Fibroblast of villous mesenchyme (primary cell): Measurements from ENCODE around the gene DRG2. TPM values are rescaled to one million over a fixed set of nuclear protein-coding genes. Genes with fewer than 3 reads are reported as not detected.

Experiments
- DNase-seq: peaks from one replicate; pipeline ENCODE4 v3.0.0-alpha.2; 2010; ENCODE audit warnings: low read depth
- H3K4me3 ChIP-seq: 2 replicates; pipeline ENCODE4 v1.5.1; 2011; ENCODE audit warnings: low read depth, mild to moderate bottlenecking, low read length
- CTCF ChIP-seq: IDR thresholded peaks from 2 replicates; pipeline ENCODE4 v1.5.1; 2012; ENCODE audit warnings: low read depth, mild to moderate bottlenecking, low read length; ENCODE audit not compliant: insufficient read depth
- total RNA-seq: library from RNA; depleted of rRNA; stranded (reverse); fragments of >200 nt; gene quantifications from 2 replicates; pipeline ENCODE4 v1.2.3, GENCODE V29; 2012

DRG2 gene
- total RNA-seq, 1 donor = 33.2 TPM

- no peak for TF ChIP-seq CTCF
- DNase-seq = peak; percentile 35
- H3K4me3 ChIP-seq = no peak overlapping the region
Measured at GRCh38 chr17:18041776-18042175, 46.0 kb upstream of the DRG2 start.

GRCh38 chr17:18042983-18043382 lies 44.8 kb upstream of the DRG2 start:
- H3K4me3 ChIP-seq = no peak overlapping the region
- no peak for DNase-seq
- TF ChIP-seq CTCF = no peak

GRCh38 chr17:18043491-18043890 lies 44.3 kb upstream of the DRG2 start:
- TF ChIP-seq CTCF = no peak
- DNase-seq = peak; percentile 22
- no peak overlapping the region for H3K4me3 ChIP-seq

- H3K4me3 ChIP-seq = no peak overlapping the region
- TF ChIP-seq CTCF = no peak
- DNase-seq = no peak
Measured at GRCh38 chr17:18044609-18045008, 43.1 kb upstream of the DRG2 start.

GRCh38 chr17:18045691-18046350 lies 41.9 kb upstream of the DRG2 start:
- no peak for TF ChIP-seq CTCF
- no peak overlapping the region for H3K4me3 ChIP-seq
- no peak for DNase-seq

GRCh38 chr17:18055597-18055996 lies 32.2 kb upstream of the DRG2 start:
- DNase-seq = no peak
- H3K4me3 ChIP-seq = no peak overlapping the region
- no peak for TF ChIP-seq CTCF

- no peak for DNase-seq
- TF ChIP-seq CTCF = no peak
- no peak overlapping the region for H3K4me3 ChIP-seq
Measured at GRCh38 chr17:18056214-18056613, 31.5 kb upstream of the DRG2 start.
